GM18520 (cell line): ENCODE measurements around the gene NUP205.
"Not testable (repeated sequence)": the region's sequence is repeated elsewhere in the genome, so short reads cannot be mapped to it uniquely, and the experiment has no call there.

Experiments
- ATAC-seq: cut with Tn5 transposase; IDR thresholded peaks from one replicate; pipeline ENCODE4 v1.9.1; 2021; ENCODE audit not compliant: unreplicated experiment

The NUP205 gene

GRCh38 chr7:135664046-135664589 lies 106.4 kb downstream of the NUP205 start:
- no peak for ATAC-seq

GRCh38 chr7:135665042-135665441 lies 107.3 kb downstream of the NUP205 start:
- no peak for ATAC-seq

DNA sequence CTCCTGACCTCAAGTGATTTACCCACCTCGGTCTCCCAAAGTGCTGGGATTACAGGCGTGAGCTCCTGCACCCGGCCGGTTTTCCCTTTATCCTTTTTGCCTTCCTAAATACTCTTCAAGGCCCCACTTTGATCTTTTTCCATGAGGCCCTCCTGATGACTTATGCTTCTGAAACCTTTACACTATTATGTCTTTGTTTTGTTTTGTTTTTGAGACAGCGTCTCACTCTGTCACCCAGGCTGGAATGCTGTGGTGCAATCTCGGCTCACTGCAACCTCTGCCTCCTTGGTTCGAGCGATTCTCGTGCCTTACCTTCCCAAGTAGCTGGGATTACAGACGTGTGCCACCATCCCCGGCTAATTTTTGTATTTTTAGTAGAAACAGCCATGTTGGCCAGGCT lies 108.4 kb downstream of the NUP205 start:
- ATAC-seq = no peak

DNA sequence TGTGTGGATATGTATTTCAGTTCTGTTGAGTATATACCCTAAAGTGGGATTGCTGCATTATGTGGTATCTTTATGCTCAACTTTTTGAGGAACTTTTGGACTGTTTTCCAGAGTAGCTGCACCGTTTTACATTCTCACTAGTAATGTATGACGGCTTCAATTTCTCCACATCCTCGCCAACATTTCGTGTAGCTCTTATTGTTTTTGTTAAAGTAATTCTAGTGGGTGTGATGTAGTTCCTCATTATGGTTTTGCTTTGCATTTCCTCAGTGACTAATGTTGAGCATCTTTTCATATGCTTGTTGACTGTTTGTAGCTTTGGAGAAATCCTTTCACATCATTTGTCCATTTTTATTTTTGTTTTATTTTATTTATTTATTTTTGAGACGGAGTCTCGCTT lies 109.1 kb downstream of the NUP205 start:
- ATAC-seq = no peak

DNA sequence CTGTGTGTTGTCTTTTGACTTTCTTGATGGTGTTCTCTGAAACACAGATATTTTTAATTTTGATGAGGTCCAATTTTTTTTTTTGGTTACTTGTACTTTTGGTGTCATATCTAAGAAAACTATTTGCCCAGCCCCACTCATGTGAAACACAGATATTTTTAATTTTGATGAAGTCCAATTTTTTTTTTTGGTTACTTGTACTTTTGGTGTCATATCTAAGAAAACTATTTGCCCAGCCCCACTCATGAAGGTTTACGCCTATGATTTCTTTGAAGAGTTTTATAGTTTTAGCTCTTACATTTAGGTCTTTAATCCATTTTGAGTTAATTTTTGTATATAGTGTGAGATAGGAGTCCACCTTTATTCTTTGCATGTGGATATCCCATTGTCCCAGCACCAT lies 109.9 kb downstream of the NUP205 start:
- ATAC-seq = not testable (repeated sequence)

DNA sequence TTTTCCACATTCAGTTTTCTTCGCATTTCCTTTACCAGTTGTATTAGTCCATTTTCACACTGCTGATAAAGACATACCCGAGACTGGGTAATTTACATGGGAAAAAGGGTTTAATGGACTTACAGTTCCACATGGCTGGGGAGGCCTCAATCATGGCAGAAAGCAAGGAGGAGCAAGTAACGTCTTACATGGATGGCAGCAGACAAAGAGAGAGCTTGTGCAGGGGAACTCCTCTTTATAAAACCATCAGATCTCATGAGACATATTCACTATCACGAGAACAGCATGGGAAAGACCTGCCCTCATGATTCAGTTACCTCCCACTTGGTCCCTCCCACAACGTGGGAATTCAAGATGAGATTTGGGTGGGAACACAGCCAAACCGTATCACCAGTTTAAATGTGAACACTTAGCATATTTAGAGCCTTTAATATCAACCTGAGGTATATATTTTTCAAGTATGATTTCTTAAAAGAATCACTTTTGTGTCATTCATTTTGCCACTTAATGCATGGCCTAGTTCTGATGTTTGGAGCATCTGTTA lies 111.2 kb downstream of the NUP205 start:
- ATAC-seq = not testable (repeated sequence)

- no peak for ATAC-seq
These were observed 112.1 kb downstream of the NUP205 start for GRCh38 chr7:135669774-135670173.

- ATAC-seq = no peak
These were observed 112.5 kb downstream of the NUP205 start for GRCh38 chr7:135670179-135670578.

GRCh38 chr7:135672560-135673359 lies 115.0 kb downstream of the NUP205 start:
- no peak for ATAC-seq

DNA sequence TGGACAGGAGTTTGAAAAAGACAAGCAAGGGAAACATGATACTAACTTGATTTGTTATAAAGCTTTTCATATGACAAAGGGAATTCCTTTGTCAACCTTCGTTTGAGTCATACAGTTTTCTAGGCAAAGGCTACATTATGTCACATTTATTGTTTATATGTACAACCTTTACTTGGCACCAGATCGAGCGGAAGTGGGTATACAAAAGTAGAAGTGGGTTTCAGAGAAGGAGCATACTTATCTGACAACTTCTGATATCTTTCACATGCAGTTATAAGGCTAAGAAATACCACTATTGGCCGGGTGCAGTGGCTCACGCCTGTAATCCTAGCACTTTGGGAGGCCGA lies 115.6 kb downstream of the NUP205 start:
- ATAC-seq = no peak

GRCh38 chr7:135678612-135679575 lies 121.2 kb downstream of the NUP205 start:
- no peak for ATAC-seq

DNA sequence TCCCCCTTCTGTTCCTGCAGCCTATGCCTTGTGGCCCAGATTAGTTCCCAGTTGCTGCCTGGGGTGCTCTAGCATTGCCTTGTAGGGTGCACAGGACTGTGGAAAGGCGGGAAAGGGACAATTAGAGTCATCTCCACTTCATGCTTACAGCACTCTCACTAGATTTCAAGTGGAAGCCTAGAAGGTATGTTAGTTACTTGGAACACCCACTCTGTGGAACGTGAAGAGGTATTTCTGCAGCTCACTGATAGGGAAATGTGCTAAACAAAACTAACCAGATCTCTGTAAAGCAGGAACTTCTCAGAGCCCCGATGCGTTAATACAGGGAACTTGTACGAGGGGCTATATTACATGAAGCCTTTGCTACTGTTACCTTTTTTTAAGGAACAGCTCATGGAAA lies 124.0 kb downstream of the NUP205 start:
- ATAC-seq = no peak

- no peak for ATAC-seq
These were observed 124.5 kb downstream of the NUP205 start for GRCh38 chr7:135682191-135682590.

DNA sequence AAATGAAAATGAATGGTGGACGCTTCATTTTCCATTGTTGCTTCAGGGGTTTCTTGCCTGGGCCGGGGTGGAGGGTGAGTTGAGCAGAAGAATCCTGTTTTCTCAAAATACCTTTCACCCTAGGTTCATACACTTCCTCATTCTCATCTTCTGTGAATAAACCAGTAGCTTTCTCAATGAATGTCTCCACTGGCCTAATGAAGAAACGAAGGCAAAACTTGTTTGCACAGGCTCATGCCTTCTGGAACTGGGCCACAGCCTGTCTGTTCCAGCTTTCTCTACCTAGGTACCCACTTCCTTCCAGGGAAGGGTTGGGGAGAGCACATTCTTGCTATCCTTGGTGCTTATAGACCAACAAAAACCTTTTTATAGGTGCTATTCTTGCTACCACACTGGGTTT lies 125.9 kb downstream of the NUP205 start:
- ATAC-seq = no peak

- no peak for ATAC-seq
These were observed 126.4 kb downstream of the NUP205 start for GRCh38 chr7:135684136-135684535.

DNA sequence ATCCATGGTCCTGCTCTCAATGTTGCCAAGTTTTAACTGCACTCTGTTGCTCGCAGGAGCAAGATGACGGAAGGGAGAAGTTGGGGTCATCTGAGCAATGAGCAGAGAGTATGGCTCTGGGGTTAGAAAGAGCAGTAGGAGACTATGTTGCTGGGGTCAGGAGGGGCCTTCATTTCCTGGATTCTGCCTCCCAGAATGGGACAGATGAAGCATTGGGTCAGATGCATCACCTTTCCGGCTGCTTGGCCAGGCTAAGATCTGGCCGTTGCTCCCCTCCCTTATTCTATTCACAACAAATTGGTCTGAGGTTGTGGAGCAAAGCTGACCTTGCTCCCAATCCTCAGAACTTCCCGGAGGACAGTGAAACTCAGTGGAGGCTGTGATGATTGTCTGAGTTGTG lies 127.0 kb downstream of the NUP205 start:
- no peak for ATAC-seq

DNA sequence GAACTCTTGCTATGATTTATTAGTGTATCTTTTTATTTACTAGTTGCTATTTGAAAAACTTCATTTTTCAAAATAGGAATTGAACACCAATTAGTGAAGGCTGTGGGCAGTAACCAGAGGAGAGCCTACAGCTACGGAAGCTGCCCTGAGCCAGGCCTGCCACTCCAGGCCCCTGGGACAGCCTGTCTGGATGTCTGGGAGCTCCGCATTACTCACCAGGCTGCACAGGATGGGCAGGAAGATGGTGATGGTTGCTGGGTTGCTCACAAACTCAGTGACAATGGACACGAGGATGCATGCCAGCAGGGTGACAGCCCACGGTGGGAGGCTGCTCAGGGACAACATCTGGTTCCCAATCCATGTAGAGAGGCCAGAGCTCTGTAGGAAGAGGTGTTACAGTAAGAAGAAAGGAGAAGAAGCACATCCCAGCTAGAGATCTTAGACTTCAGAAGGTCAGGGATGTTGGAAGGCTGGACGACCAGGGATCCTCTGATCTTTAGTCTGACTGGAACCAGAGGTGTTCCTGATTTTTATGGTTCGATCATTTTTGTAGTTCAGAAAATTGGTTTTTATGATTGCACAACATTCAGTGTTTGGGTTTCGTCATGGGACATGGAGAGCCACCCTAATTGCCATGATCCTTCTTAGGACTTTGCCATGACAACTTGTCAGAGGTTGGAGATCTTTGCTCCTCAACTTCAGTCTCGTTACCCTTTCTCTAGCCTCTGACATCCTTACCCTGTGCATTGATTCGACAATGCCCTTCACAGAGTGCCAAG lies 127.8 kb downstream of the NUP205 start:
- no peak for ATAC-seq

DNA sequence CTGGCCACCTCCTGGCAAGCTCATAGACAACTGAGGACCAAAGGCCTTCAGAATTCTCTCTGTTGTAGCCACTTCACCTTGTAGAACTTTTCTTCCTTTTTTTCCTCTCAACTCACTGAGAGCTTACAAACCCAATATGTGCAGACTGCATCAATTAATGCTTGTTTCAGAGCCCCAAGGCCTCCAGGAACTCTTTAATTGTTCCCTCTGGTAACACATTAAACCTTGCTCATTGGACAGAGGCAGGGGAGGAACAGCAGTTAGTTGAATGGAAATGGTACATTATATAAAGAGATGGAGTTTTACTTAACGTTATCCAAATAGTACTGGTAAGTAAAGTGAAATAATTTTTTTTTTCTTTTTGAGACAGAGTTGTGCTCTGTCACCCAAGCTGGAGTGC lies 129.7 kb downstream of the NUP205 start:
- no peak for ATAC-seq

GRCh38 chr7:135690566-135690965 lies 132.8 kb downstream of the NUP205 start:
- ATAC-seq = no peak

- ATAC-seq = no peak
These were observed 134.3 kb downstream of the NUP205 start for GRCh38 chr7:135692055-135692454.

GRCh38 chr7:135692606-135693005 lies 134.9 kb downstream of the NUP205 start:
- not testable (repeated sequence) for ATAC-seq
